ENCODE results near the gene GM2A.
A peak's percentile ranks its signal among the peaks of the same experiment; 100 is the strongest.
"Not testable (repeated sequence)": the region's sequence is repeated elsewhere in the genome, so short reads cannot be mapped to it uniquely, and the experiment has no call there.

The GM2A gene

DNA sequence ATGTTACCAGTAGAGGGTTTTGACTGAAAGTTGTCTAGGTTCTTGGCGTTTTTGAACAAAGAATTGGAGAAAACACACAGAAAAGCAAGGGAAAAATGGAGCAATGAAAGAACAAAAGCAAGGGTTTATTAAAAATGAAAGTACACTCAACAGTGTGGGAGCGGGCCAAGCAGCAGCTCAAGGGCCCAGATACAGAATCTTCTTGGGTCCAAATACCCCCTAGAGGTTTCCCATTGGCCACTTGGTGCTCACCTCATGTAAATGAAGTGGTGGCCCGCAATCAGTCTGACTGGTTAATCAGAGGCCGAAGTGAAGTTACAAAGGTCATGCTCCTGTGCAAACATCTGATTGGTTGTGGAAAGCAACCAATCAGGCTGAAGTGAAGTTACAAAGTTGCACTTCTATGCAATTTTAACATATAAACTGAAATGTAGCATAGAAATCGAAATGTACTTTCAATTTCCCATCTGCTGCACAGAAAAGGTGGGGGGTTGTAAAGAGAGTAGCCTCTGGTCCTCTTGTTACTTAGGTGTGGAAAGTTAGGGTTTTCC lies 1.9 kb upstream of the GM2A start:
- no peak overlapping the region for H3K9ac ChIP-seq (ENCODE audit: insufficient read length)

DNA sequence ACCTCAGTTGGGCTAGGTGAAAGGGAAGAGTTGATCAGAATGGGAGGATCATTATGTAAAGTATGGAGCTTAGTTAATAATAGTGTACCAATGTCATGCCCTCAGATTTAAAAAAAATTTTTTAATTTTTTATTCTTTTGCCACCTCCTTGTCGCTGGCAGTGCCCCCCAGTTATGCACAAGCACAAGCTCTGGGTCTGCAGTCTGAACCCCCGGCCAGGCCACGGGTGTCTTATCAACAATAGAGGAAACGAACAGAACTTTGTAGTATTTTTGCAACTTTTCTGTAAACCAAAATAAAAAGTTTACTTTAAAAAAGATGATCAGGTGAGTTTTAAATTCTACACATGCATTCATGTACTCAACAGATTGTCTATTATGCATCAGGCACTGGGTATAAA lies 1.4 kb upstream of the GM2A start:
- H3K9ac ChIP-seq (ENCODE audit: insufficient read length): no peak overlapping the region
- no peak for TF ChIP-seq EZH2 (IDR thresholded peaks at IDR 0.05)
- TF ChIP-seq FOXP2 (optimal IDR thresholded peaks at IDR 0.05; ENCODE audit: control extremely low read depth, extremely low read length, insufficient read depth): no peak
- no peak overlapping the region for H3K27ac ChIP-seq
- H3K4me3 ChIP-seq: no peak overlapping the region
- no peak for DNase-seq (ENCODE audit: low read depth, low spot score)
- no peaks in the 10 kb centered on the region for H3K9me3 ChIP-seq (ENCODE audit: low read depth, low read length)
- no peaks in the 10 kb centered on the region for H3K36me3 ChIP-seq (ENCODE audit: insufficient read depth, low read length)

More for the DNA sequence above, 1.9 kb upstream of the GM2A start:
- no peak for DNase-seq (ENCODE audit: low read depth, low spot score)
- TF ChIP-seq POLR2AphosphoS5 (IDR thresholded peaks at IDR 0.05; ENCODE audit: borderline replicate concordance, low read depth, low read length) (no peak), FOXP2 (optimal IDR thresholded peaks at IDR 0.05; ENCODE audit: control extremely low read depth, extremely low read length, insufficient read depth) (no peak), EZH2 (IDR thresholded peaks at IDR 0.05) (no peak)
- no peak overlapping the region for H3K27ac ChIP-seq
- H3K36me3 ChIP-seq (ENCODE audit: insufficient read depth, low read length): no peaks in the 10 kb centered on the region
- H3K9me3 ChIP-seq (ENCODE audit: low read depth, low read length): no peaks in the 10 kb centered on the region
- H3K4me3 ChIP-seq: no peak overlapping the region

DNA sequence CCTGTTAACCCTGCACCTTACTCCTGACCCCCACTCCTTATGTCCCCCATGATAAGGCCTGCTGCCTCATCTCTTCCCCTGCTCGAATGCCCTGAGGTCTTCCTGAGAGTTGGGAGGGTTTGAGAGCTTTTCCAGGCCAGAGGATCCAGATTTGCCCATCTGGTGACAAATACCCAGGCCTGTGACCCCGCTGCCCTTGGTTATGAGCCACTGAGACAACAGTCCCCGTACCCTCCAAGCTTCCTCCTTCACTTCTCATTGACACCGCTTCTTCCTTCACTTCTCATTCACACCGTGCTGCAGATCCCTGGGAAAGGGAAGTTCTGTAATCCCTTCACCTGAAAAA lies 593 bp downstream of the GM2A start:
- H3K36me3 ChIP-seq (ENCODE audit: insufficient read depth, low read length): no peaks in the 10 kb centered on the region
- no peak for DNase-seq (ENCODE audit: low read depth, low spot score)
- H3K9ac ChIP-seq (ENCODE audit: insufficient read length): peak overlapping the region; percentile 6
- H3K27ac ChIP-seq: no peak overlapping the region
- H3K9me3 ChIP-seq (ENCODE audit: low read depth, low read length): no peaks in the 10 kb centered on the region
- no peak for TF ChIP-seq FOXP2 (optimal IDR thresholded peaks at IDR 0.05; ENCODE audit: control extremely low read depth, extremely low read length, insufficient read depth)
- TF ChIP-seq EZH2 (IDR thresholded peaks at IDR 0.05): no peak
- H3K4me3 ChIP-seq: peak overlapping the region; percentile 86

DNA sequence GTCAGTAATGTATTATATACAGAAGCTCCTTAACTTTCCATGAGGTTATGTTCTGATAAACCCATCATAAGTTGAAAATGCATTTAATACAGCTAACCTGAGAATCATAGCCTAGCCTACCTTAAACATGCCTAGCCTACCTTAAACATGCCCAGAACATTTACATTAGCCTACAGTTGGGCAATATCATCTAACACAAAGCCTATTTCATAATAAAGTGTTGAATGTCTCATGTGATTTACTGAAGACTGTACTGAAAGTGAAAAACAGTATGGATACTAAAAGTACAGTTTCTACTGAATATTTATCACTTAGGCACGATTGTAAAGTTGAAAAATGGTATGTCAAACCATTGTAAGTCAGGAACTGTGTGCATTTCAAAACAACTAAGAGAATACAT lies 1.6 kb downstream of the GM2A start:
- no peak for DNase-seq (ENCODE audit: low read depth, low spot score)
- no peak for TF ChIP-seq EZH2 (IDR thresholded peaks at IDR 0.05)
- no peak for TF ChIP-seq FOXP2 (optimal IDR thresholded peaks at IDR 0.05; ENCODE audit: control extremely low read depth, extremely low read length, insufficient read depth)
- TF ChIP-seq POLR2AphosphoS5 (IDR thresholded peaks at IDR 0.05; ENCODE audit: borderline replicate concordance, low read depth, low read length): no peak
- H3K4me3 ChIP-seq: no peak overlapping the region
- H3K36me3 ChIP-seq (ENCODE audit: insufficient read depth, low read length): no peaks in the 10 kb centered on the region
- H3K9ac ChIP-seq (ENCODE audit: insufficient read length): no peak overlapping the region
- no peaks in the 10 kb centered on the region for H3K9me3 ChIP-seq (ENCODE audit: low read depth, low read length)
- no peak overlapping the region for H3K27ac ChIP-seq

- not testable (repeated sequence) for H3K36me3 ChIP-seq (ENCODE audit: insufficient read depth, low read length); H3K9me3 ChIP-seq (ENCODE audit: low read depth, low read length); H3K4me3 ChIP-seq; DNase-seq (ENCODE audit: low read depth, low spot score); H3K27ac ChIP-seq; H3K9ac ChIP-seq (ENCODE audit: insufficient read length)
Measured at GRCh38 chr5:151254990-151255389, 2.0 kb downstream of the GM2A start.

DNA sequence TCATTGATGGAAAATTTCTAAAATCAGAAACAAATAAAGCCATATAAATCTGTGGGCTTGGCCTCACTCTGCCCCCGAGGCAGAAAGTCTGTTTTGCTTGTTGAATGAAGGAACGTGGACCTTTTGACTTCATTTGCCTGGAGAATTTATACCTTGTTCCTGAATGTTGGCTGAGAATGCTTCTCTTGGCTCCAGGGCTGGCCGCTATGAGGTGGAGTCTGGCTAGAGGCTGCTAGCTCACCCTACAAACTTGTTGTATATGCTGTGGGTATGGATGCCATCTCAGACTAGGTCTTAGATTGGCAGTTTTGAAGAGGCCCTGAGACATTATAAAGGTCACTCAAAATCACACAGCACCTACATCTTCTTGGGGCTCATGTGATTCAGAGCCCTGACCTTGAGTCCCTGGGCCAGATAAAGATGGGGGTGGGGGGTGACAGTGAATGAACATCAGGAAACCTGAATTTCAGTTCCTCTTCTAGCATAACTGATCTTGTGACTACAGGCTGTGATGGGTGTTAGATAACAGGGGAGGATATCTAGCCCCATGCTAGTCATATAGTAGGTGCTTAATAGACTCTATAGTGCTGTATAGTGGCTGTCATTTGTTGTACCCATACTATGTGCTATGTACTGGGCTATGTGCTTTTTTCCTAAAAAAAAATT lies 2.8 kb downstream of the GM2A start:
- Histone ChIP-seq H3K4me3 (no peak overlapping the region), H3K36me3 (ENCODE audit: insufficient read depth, low read length) (no peaks in the 10 kb centered on the region), H3K27ac (no peak overlapping the region), H3K9ac (ENCODE audit: insufficient read length) (no peak overlapping the region), H3K9me3 (ENCODE audit: low read depth, low read length) (no peaks in the 10 kb centered on the region)
- TF ChIP-seq POLR2AphosphoS5 (IDR thresholded peaks at IDR 0.05; ENCODE audit: borderline replicate concordance, low read depth, low read length) (no peak), EZH2 (IDR thresholded peaks at IDR 0.05) (no peak), FOXP2 (optimal IDR thresholded peaks at IDR 0.05; ENCODE audit: control extremely low read depth, extremely low read length, insufficient read depth) (no peak)
- DNase-seq (ENCODE audit: low read depth, low spot score): no peak

GRCh38 chr5:151257731-151258181 lies 4.8 kb downstream of the GM2A start:
- Histone ChIP-seq H3K9me3 (ENCODE audit: low read depth, low read length) (no peaks in the 10 kb centered on the region), H3K4me3 (no peak overlapping the region), H3K9ac (ENCODE audit: insufficient read length) (no peak overlapping the region), H3K27ac (no peak overlapping the region), H3K36me3 (ENCODE audit: insufficient read depth, low read length) (no peaks in the 10 kb centered on the region)
- no peak for TF ChIP-seq POLR2AphosphoS5 (IDR thresholded peaks at IDR 0.05; ENCODE audit: borderline replicate concordance, low read depth, low read length)
- no peak for TF ChIP-seq FOXP2 (optimal IDR thresholded peaks at IDR 0.05; ENCODE audit: control extremely low read depth, extremely low read length, insufficient read depth)
- no peak for TF ChIP-seq EZH2 (IDR thresholded peaks at IDR 0.05)
- no peak for DNase-seq (ENCODE audit: low read depth, low spot score)

DNA sequence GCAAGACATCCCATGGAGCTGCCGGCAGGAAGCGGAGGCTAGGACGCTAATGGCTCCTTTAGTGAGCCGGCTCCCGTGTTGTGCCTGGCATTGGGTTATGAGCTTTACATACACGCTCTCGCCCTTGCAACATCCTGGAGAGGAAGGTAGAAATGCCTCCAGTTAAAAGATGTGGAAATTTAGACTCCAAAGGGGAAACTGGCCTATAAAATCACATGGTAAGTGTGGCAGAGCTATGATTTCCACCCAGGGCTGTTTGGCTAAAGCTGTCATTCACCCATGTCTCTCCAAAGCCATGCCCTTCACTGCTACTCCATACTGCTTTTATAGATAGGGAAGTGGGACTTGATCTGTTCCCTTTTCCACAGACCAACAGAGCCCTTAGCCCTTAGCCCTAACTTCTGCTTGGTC lies 5.2 kb downstream of the GM2A start:
- no peaks in the 10 kb centered on the region for H3K36me3 ChIP-seq (ENCODE audit: insufficient read depth, low read length)
- no peak overlapping the region for H3K27ac ChIP-seq
- no peak overlapping the region for H3K9ac ChIP-seq (ENCODE audit: insufficient read length)
- no peak for TF ChIP-seq POLR2AphosphoS5 (IDR thresholded peaks at IDR 0.05; ENCODE audit: borderline replicate concordance, low read depth, low read length)
- TF ChIP-seq FOXP2 (optimal IDR thresholded peaks at IDR 0.05; ENCODE audit: control extremely low read depth, extremely low read length, insufficient read depth): no peak
- no peak for TF ChIP-seq EZH2 (IDR thresholded peaks at IDR 0.05)
- no peak overlapping the region for H3K4me3 ChIP-seq
- DNase-seq (ENCODE audit: low read depth, low spot score): no peak
- no peaks in the 10 kb centered on the region for H3K9me3 ChIP-seq (ENCODE audit: low read depth, low read length)

GRCh38 chr5:151258816-151259215 lies 5.8 kb downstream of the GM2A start:
- no peak for TF ChIP-seq POLR2AphosphoS5 (IDR thresholded peaks at IDR 0.05; ENCODE audit: borderline replicate concordance, low read depth, low read length)
- no peak for TF ChIP-seq FOXP2 (optimal IDR thresholded peaks at IDR 0.05; ENCODE audit: control extremely low read depth, extremely low read length, insufficient read depth)
- TF ChIP-seq EZH2 (IDR thresholded peaks at IDR 0.05): no peak
- Histone ChIP-seq H3K9ac (ENCODE audit: insufficient read length) (no peak overlapping the region), H3K4me3 (no peak overlapping the region), H3K27ac (no peak overlapping the region), H3K36me3 (ENCODE audit: insufficient read depth, low read length) (no peaks in the 10 kb centered on the region), H3K9me3 (ENCODE audit: low read depth, low read length) (no peaks in the 10 kb centered on the region)
- no peak for DNase-seq (ENCODE audit: low read depth, low spot score)
